CD4-positive, alpha-beta T cell (primary cell): ENCODE results near the gene KLC1. TPM values are rescaled to one million over a fixed set of nuclear protein-coding genes. Genes with fewer than 3 reads are reported as not detected.
"Not testable (repeated sequence)": the region's sequence is repeated elsewhere in the genome, so short reads cannot be mapped to it uniquely, and the experiment has no call there.

ENCODE experiments used
- ATAC-seq: fragments of 200-7000 bp; cut with Tn5 transposase; one replicate; pipeline ENCODE4 v1.10.0; 2022; ENCODE audit warnings: mild to moderate bottlenecking; ENCODE audit not compliant: poor library complexity
- CTCF ChIA-PET: fragments of 350-600 bp; sonication (Branson Sonifier 250); formaldehyde crosslinking; loops from one replicate; lab custom pipeline; 2021; ENCODE audit warnings: antibody characterized with exemption, inconsistent platforms; lab: Charles Lee
- POLR2A ChIA-PET: fragments of 350-600 bp; sonication (Branson Sonifier 250); formaldehyde crosslinking; loops from one replicate; lab custom pipeline; 2021; ENCODE audit warnings: antibody characterized with exemption, inconsistent platforms; lab: Charles Lee
- DNase-seq, 14 experiments: peaks; one replicate each; pipeline ENCODE4 v3.0.0-alpha.2; 2013 to 2020; ENCODE audit warnings: mixed read lengths in 2 of 14
- H3K27ac ChIP-seq, 2 donors: one replicate each; pipeline versions ENCODE4 v1.5.1 to v1.7.0; 2013; ENCODE audit warnings: low read length in 2 of 2, low read depth in 1 of 2, mild to moderate bottlenecking in 1 of 2
- H3K27me3 ChIP-seq, 2 experiments: 1 replicate in 1 of 2; 2 replicates in 1 of 2; pipeline versions ENCODE4 v1.6.1 to v1.7.0; 2013; ENCODE audit warnings: low read length in 2 of 2, control low read depth in 1 of 2, mild to moderate bottlenecking in 1 of 2, moderate library complexity in 1 of 2; ENCODE audit not compliant: insufficient read depth in 2 of 2, control insufficient read depth in 1 of 2
- H3K36me3 ChIP-seq: one replicate; pipeline ENCODE4 v1.6.1; 2013; ENCODE audit warnings: low read length, control low read depth; ENCODE audit not compliant: insufficient read depth
- H3K4me1 ChIP-seq: one replicate; pipeline ENCODE4 v1.6.1; 2013; ENCODE audit warnings: low read length, control low read depth; ENCODE audit not compliant: insufficient read depth
- H3K4me3 ChIP-seq: one replicate; pipeline ENCODE4 v1.5.1; 2013; ENCODE audit warnings: mild to moderate bottlenecking, low read length, moderate library complexity
- H3K9me3 ChIP-seq, 2 experiments: 1 replicate in 1 of 2; 2 replicates in 1 of 2; pipeline versions ENCODE4 v1.6.1 to v1.7.0; 2013; ENCODE audit warnings: low read length in 2 of 2, mild to moderate bottlenecking in 2 of 2, control low read depth in 1 of 2, moderate library complexity in 1 of 2; ENCODE audit not compliant: control insufficient read depth in 1 of 2, insufficient read depth in 1 of 2
- H3K27ac Mint-ChIP-seq: one replicate; pipeline ENCODE4 v1.8.0; 2020; ENCODE audit warnings: mixed read lengths
- H3K27me3 Mint-ChIP-seq: one replicate; pipeline ENCODE4 v1.8.0; 2021; ENCODE audit warnings: mixed read lengths
- H3K36me3 Mint-ChIP-seq: one replicate; pipeline ENCODE4 v1.8.0; 2021; ENCODE audit warnings: low read depth, mixed read lengths
- H3K4me1 Mint-ChIP-seq: one replicate; pipeline ENCODE4 v1.8.0; 2021; ENCODE audit warnings: low read depth, mixed read lengths
- H3K4me3 Mint-ChIP-seq: one replicate; pipeline ENCODE4 v1.8.0; 2020; ENCODE audit warnings: mild to moderate bottlenecking, mixed read lengths
- H3K9me3 Mint-ChIP-seq: one replicate; pipeline ENCODE4 v1.8.0; 2020; ENCODE audit warnings: mixed read lengths
- CTCF ChIP-seq: fragments of 200-600 bp; IDR thresholded peaks from one replicate; pipeline ENCODE4 v1.8.0; 2022; ENCODE audit warnings: antibody characterized with exemption, mild to moderate bottlenecking
- intact Hi-C, 2 experiments: fragments of 100-400 bp; cut with DNase I in 1 of 2; cut with micrococcal nuclease in 1 of 2; formaldehyde crosslinking; loops; one replicate each; pipeline versions ENCODE4 v1.15.1 to v1.9.0; 2023 to 2025; cut with DNase I, micrococcal nuclease
- total RNA-seq, 174 experiments: library from RNA in 2 of 174; stranded (reverse) in 2 of 174; gene quantifications; one replicate each; pipeline ENCODE4 v1.2.3 and lab custom pipeline; 2021 to 2026

Gene KLC1
- total RNA-seq, 2 experiments from 2014 or later: 111 to 119 TPM

- ATAC-seq (no peak), DNase-seq (no peak)
- intact Hi-C loops: no loop called here
- H3K9me3 ChIP-seq: no peaks in the 10 kb centered on the region
- Mint-ChIP-seq H3K27me3 (no peaks in the 10 kb centered on the region), H3K4me3 (no peak overlapping the region), H3K36me3 (peaks cover 35% of the 10 kb centered on the region), H3K4me1 (peaks cover 24% of the 10 kb centered on the region), H3K9me3 (no peaks in the 10 kb centered on the region), H3K27ac (no peak overlapping the region)
- H3K4me3 ChIP-seq: no peak overlapping the region
- H3K27me3 ChIP-seq: no peaks in the 10 kb centered on the region
- TF ChIP-seq CTCF: no peak
- POLR2A ChIA-PET: no interaction called here
- peaks cover 7% of the 10 kb centered on the region for H3K4me1 ChIP-seq
- H3K27ac ChIP-seq: no peak overlapping the region
- peaks cover 38% of the 10 kb centered on the region for H3K36me3 ChIP-seq
- CTCF ChIA-PET: no interaction called here
Measured at GRCh38 chr14:103651585-103651984, 22.6 kb downstream of the KLC1 start.

GRCh38 chr14:103652806-103653205 is 23.8 kb downstream of the KLC1 start:
- Mint-ChIP-seq H3K27ac (no peak overlapping the region), H3K9me3 (no peaks in the 10 kb centered on the region), H3K4me1 (peaks cover 20% of the 10 kb centered on the region), H3K27me3 (no peaks in the 10 kb centered on the region), H3K4me3 (no peak overlapping the region), H3K36me3 (peaks cover 47% of the 10 kb centered on the region)
- TF ChIP-seq CTCF: no peak
- ChIA-PET POLR2A (interaction anchor here (0.6 kb wide), 1 partner anchor 9 kb away, joined by 3 read pairs; no protein-coding TSS in a partner anchor), CTCF (interaction anchor here (1.2 kb wide), 1 partner anchor 11 kb away, joined by 4 read pairs; no protein-coding TSS in a partner anchor)
- H3K27me3 ChIP-seq: no peaks in the 10 kb centered on the region
- peaks cover 7% of the 10 kb centered on the region for H3K4me1 ChIP-seq
- H3K4me3 ChIP-seq: no peak overlapping the region
- ATAC-seq (no peak), DNase-seq (no peak)
- H3K27ac ChIP-seq: no peak overlapping the region
- no peaks in the 10 kb centered on the region for H3K9me3 ChIP-seq
- H3K36me3 ChIP-seq: peaks cover 49% of the 10 kb centered on the region
- intact Hi-C loops: no loop called here

- CTCF ChIA-PET: interaction anchor here (1.2 kb wide), 1 partner anchor 11 kb away, joined by 4 read pairs; no protein-coding TSS in a partner anchor
- peaks cover 53% of the 10 kb centered on the region for H3K36me3 ChIP-seq
- ATAC-seq: not testable (repeated sequence)
Measured at GRCh38 chr14:103653336-103653735, 24.3 kb downstream of the KLC1 start.

GRCh38 chr14:103653805-103654204 is 24.8 kb downstream of the KLC1 start:
- H3K9me3 ChIP-seq: no peaks in the 10 kb centered on the region
- H3K4me3 ChIP-seq: no peak overlapping the region
- H3K36me3 Mint-ChIP-seq: peaks cover 52% of the 10 kb centered on the region
- CTCF ChIA-PET: no interaction called here
- peaks cover 7% of the 10 kb centered on the region for H3K4me1 ChIP-seq
- TF ChIP-seq CTCF: no peak
- POLR2A ChIA-PET: no interaction called here
- DNase-seq: no peak
- no peak overlapping the region for H3K27ac ChIP-seq
- peaks cover 54% of the 10 kb centered on the region for H3K36me3 ChIP-seq
- H3K27ac Mint-ChIP-seq: no peak overlapping the region
- ATAC-seq: no peak
- H3K27me3 ChIP-seq: no peaks in the 10 kb centered on the region
- intact Hi-C loops: no loop called here
- H3K9me3 Mint-ChIP-seq: no peaks in the 10 kb centered on the region
- H3K27me3 Mint-ChIP-seq: no peaks in the 10 kb centered on the region
- H3K4me3 Mint-ChIP-seq: no peak overlapping the region
- peaks cover 20% of the 10 kb centered on the region for H3K4me1 Mint-ChIP-seq

More at GRCh38 chr14:103653336-103653735, 24.3 kb downstream of the KLC1 start:
- Mint-ChIP-seq H3K4me1 (peaks cover 20% of the 10 kb centered on the region), H3K36me3 (peaks cover 52% of the 10 kb centered on the region)
- H3K9me3 Mint-ChIP-seq, H3K4me3 ChIP-seq, H3K27me3 ChIP-seq, H3K27ac Mint-ChIP-seq, H3K27me3 Mint-ChIP-seq, DNase-seq, POLR2A ChIA-PET, H3K9me3 ChIP-seq, H3K27ac ChIP-seq, intact Hi-C loops, H3K4me3 Mint-ChIP-seq, H3K4me1 ChIP-seq: not testable (repeated sequence)
